GM12878 (cell line): Measurements from ENCODE around the gene MXRA8. TPM values are rescaled to one million over a fixed set of nuclear protein-coding genes. Genes with fewer than 3 reads are reported as not detected.
A peak's percentile ranks its signal among the peaks of the same experiment; 100 is the strongest.

Experiments used
- ATAC-seq: fragments of 200-7000 bp; cut with Tn5 transposase; 3 replicates; pipeline ENCODE4 v1.9.1; 2020; ENCODE audit warnings: mild to moderate bottlenecking, moderate library complexity
- BruUV-seq: library from RNA; stranded (reverse); fragments of 400-500 nt; replicated peaks from 2 replicates; lab custom pipeline; 2021; lab: Mats Ljungman, UMichigan
- CTCF ChIA-PET: fragments of 300-600 bp; sonication (Branson Sonifier 250); formaldehyde crosslinking; extraction: SDS; loops from one replicate; lab custom pipeline; 2021; ENCODE audit warnings: inconsistent platforms; lab: Yijun Ruan, JAX
- POLR2A ChIA-PET: fragments of 350-600 bp; formaldehyde crosslinking; extraction: SDS; loops from one replicate; lab custom pipeline; 2021; ENCODE audit warnings: inconsistent platforms; lab: Charles Lee
- RAD21 ChIA-PET: fragments of 300-600 bp; sonication (Branson Sonifier 250); formaldehyde crosslinking; loops from one replicate; lab custom pipeline; 2023; ENCODE audit warnings: antibody characterized with exemption; ENCODE audit not compliant: unreplicated experiment; lab: Charles Lee
- SMC1A ChIA-PET: fragments of 300-600 bp; sonication (Branson Sonifier 250); formaldehyde crosslinking; loops from one replicate; lab custom pipeline; 2023; ENCODE audit not compliant: unreplicated experiment, uncharacterized antibody; lab: Charles Lee
- DNase-seq: peaks from one replicate; pipeline ENCODE4 v3.0.0-alpha.2; 2011; ENCODE audit warnings: low read depth, low spot score
- FAIRE-seq: peaks from 3 replicates; lab custom pipeline; 2011; peaks lifted over from hg19 to GRCh38; lab: Jason Lieb, UNC
- H2AFZ ChIP-seq: 2 replicates; pipeline ENCODE4 v1.6.0; 2011; ENCODE audit warnings: low read depth, low read length, control low read depth; ENCODE audit not compliant: control insufficient read depth
- H3K27ac ChIP-seq: 2 replicates; pipeline ENCODE4 v1.5.1; 2011; ENCODE audit warnings: control low read depth; ENCODE audit not compliant: control insufficient read depth, insufficient read depth
- H3K27me3 ChIP-seq, 2 experiments: replicated peaks in 1 of 2; 2 replicates each; pipeline versions ENCODE4 v1.6.0 to v1.6.1; 2011; ENCODE audit warnings: low read length in 1 of 2; ENCODE audit not compliant: control insufficient read depth in 2 of 2, insufficient read depth in 2 of 2
- H3K36me3 ChIP-seq, 2 experiments: 2 replicates each; pipeline ENCODE4 v1.5.1; 2011; ENCODE audit warnings: low read length in 1 of 2; ENCODE audit not compliant: control insufficient read depth in 2 of 2, insufficient read depth in 2 of 2
- H3K4me1 ChIP-seq: 2 replicates; pipeline ENCODE4 v1.6.1; 2011; ENCODE audit warnings: mild to moderate bottlenecking, low read length, moderate library complexity, mixed read lengths; ENCODE audit not compliant: control insufficient read depth, insufficient read depth
- H3K4me2 ChIP-seq: 2 replicates; pipeline ENCODE4 v1.6.0; 2011; ENCODE audit warnings: control low read depth; ENCODE audit not compliant: control insufficient read depth, insufficient read depth
- H3K4me3 ChIP-seq: fragments of 200-600 bp; sonication (generic); 2 replicates; pipeline ENCODE4 v1.5.1; 2016
- H3K79me2 ChIP-seq: 2 replicates; pipeline ENCODE4 v1.6.0; 2011; ENCODE audit warnings: low read length; ENCODE audit not compliant: control insufficient read depth, insufficient read depth
- H3K9ac ChIP-seq: 2 replicates; pipeline ENCODE4 v1.8.0; 2011; ENCODE audit warnings: low read length, control low read depth, mixed read lengths; ENCODE audit not compliant: control insufficient read depth, insufficient read depth
- H3K9me3 ChIP-seq: replicated peaks from 3 replicates; pipeline ENCODE4 v1.5.1; 2011; ENCODE audit warnings: mild to moderate bottlenecking, low read length; ENCODE audit not compliant: control insufficient read depth, insufficient read depth
- H4K20me1 ChIP-seq: 2 replicates; pipeline ENCODE4 v1.6.0; 2011; ENCODE audit not compliant: control insufficient read depth, insufficient read depth
- CHD1 ChIP-seq: IDR thresholded peaks from 2 replicates; pipeline ENCODE4 v1.6.1; 2012; ENCODE audit warnings: low read depth, low read length, improper control_type of control experiment
- CREM ChIP-seq: IDR thresholded peaks from 2 replicates; pipeline ENCODE4 v1.6.1; 2014; ENCODE audit warnings: antibody characterized with exemption, low read depth
- CUX1 ChIP-seq: IDR thresholded peaks from 2 replicates; pipeline ENCODE4 v1.6.1; 2012; ENCODE audit warnings: improper control_type of control experiment, low read depth, low read length; ENCODE audit not compliant: insufficient replicate concordance
- EED ChIP-seq: sonication (generic); IDR thresholded peaks from 2 replicates; pipeline ENCODE4 v1.6.1; 2016; ENCODE audit warnings: antibody characterized with exemption, low read depth
- FOS ChIP-seq: IDR thresholded peaks from 3 replicates; pipeline ENCODE4 v1.6.1; 2011; ENCODE audit warnings: borderline replicate concordance; ENCODE audit not compliant: insufficient read length; ENCODE audit errors: extremely low read depth
- HDGF ChIP-seq: fragments of 450-650 bp; IDR thresholded peaks from 2 replicates; pipeline ENCODE4 v1.6.1; 2016; ENCODE audit warnings: antibody characterized with exemption
- JUND ChIP-seq: IDR thresholded peaks from 2 replicates; pipeline ENCODE4 v1.6.1; 2012; ENCODE audit warnings: low read depth, mild to moderate bottlenecking, low read length, improper control_type of control experiment, moderate library complexity
- MEF2B ChIP-seq: fragments of 450-650 bp; IDR thresholded peaks from 2 replicates; pipeline ENCODE4 v1.6.1; 2018; ENCODE audit warnings: mild to moderate bottlenecking, moderate library complexity; ENCODE audit not compliant: partially characterized antibody, poor library complexity, severe bottlenecking
- NFYB ChIP-seq: IDR thresholded peaks from 2 replicates; pipeline ENCODE4 v1.6.1; 2011; ENCODE audit warnings: low read depth, mild to moderate bottlenecking, low read length, improper control_type of control experiment, moderate library complexity; ENCODE audit not compliant: insufficient read depth
- PAX5 ChIP-seq: IDR thresholded peaks from 2 replicates; pipeline ENCODE4 v1.6.1; 2011; ENCODE audit warnings: low read depth, low read length, borderline replicate concordance
- ZBED1 ChIP-seq: IDR thresholded peaks from 2 replicates; pipeline ENCODE4 v1.6.1; 2016; ENCODE audit warnings: borderline replicate concordance
- ZNF207 ChIP-seq: fragments of 450-650 bp; IDR thresholded peaks from 2 replicates; pipeline ENCODE4 v1.6.1; 2014; ENCODE audit warnings: antibody characterized with exemption, mild to moderate bottlenecking, borderline replicate concordance
- WGBS: methylation state at CpG from one replicate; pipeline ENCODE4 v1.1.6; 2016; ENCODE audit warnings: low lambda C conversion rate; ENCODE audit not compliant: insufficient replicate concordance, insufficient coverage; ENCODE audit errors: missing lambda C conversion rate; 5-methylcytosine and 5-hydroxymethylcytosine counted together
- in situ Hi-C: fragments of 300-500 bp; cut with MboI; formaldehyde crosslinking; loops from 9 replicates; pipeline ENCODE4 v1.14.3; 2018; ENCODE audit warnings: mixed read lengths
- intact Hi-C: fragments of 100-400 bp; cut with micrococcal nuclease; formaldehyde crosslinking; loops from one replicate; pipeline ENCODE4 v1.14.2; 2022; ENCODE audit not compliant: unreplicated experiment
- polyA plus RNA-seq, 11 experiments: library from polyadenylated mRNA; depleted of rRNA in 4 of 11; unstranded in 6 of 11; stranded (reverse) in 5 of 11; fragments of >200 nt; fragmentation: Nextera tagmentation in 4 of 11; fragmentation: Illumina TruSeq in 1 of 11; extraction: Ambion mirVana in 4 of 11; extraction: Trizol in 1 of 11; gene quantifications; 1 replicate in 1 of 11; 2 replicates in 10 of 11; pipeline versions ENCODE4 v1.2.1 to v1.2.3, GENCODE V29; 2011 to 2016; ENCODE audit warnings: inconsistent platforms in 2 of 11, missing spikeins in 2 of 11, low read depth in 1 of 11
- total RNA-seq, 4 experiments: library from RNA; depleted of rRNA in 3 of 4; stranded (reverse); fragments of >200 nt in 3 of 4; fragmentation: Illumina TruSeq in 1 of 4; extraction: Trizol in 1 of 4; gene quantifications; 2 replicates each; pipeline versions ENCODE4 v1.2.1 to v1.2.3, GENCODE V29; 2013 to 2021
- TF ChIP-seq, protein P1 (sequence below): fragments of 450-650 bp; IDR thresholded peaks from 2 replicates; pipeline ENCODE4 v1.6.1; 2016; ENCODE audit warnings: mild to moderate bottlenecking

The MXRA8 gene
- total and polyA plus RNA-seq, 10 of the 15 experiments (the other 5 are each of a cell fraction or from before 2014, with no cell fraction given), result 0.11 to 0.54 (median 0.21) TPM; not detected in 6

DNA sequence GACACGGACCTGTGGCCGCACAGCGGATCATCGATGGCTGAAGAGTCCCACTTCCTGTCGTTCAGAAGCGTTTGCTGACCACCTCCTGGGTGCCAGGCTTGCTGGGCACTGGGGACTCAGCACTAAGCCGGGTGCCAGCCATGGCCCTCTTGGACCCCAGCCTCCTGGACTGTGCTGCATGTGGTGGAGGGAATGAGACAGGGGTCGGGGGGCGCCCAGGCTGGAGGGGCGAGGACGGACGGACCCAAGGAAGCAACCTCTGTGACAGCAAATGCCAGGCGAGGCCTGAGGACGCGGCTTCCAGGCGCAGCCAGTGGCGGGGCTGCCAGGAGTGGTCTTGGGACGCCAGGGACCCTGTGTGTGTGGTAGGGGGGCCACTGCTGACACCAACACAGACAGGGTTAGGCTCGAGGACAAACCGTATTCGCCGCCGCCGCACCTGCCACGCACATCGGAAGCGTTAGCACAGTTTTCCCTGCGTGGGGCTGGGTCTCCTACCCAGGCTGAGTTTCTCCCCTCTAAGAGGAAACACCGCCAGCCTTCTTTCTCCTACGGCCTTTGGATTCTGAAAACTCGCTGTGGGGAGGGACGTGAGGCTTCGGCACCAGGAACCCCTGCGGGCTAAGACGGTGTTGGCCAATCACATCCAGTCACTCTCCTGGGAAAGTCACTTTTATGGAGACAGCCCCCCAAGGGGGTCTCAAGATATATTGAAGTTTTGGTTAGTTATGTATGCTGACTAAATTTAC, 3.1 kb upstream of the MXRA8 start (continued):
- no peak for TF ChIP-seq MEF2B
- TF ChIP-seq CREM, result no peak
- TF ChIP-seq CHD1, result no peak
- TF ChIP-seq FOS, result no peak
- TF ChIP-seq JUND, result no peak
- TF ChIP-seq EED, result no peak
- no peak for TF ChIP-seq ZBED1
- no peak for TF ChIP-seq ZNF207
- no peak for TF ChIP-seq HDGF
- TF ChIP-seq, protein P1, sequence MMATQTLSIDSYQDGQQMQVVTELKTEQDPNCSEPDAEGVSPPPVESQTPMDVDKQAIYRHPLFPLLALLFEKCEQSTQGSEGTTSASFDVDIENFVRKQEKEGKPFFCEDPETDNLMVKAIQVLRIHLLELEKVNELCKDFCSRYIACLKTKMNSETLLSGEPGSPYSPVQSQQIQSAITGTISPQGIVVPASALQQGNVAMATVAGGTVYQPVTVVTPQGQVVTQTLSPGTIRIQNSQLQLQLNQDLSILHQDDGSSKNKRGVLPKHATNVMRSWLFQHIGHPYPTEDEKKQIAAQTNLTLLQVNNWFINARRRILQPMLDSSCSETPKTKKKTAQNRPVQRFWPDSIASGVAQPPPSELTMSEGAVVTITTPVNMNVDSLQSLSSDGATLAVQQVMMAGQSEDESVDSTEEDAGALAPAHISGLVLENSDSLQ, result no peak
- TF ChIP-seq NFYB, result no peak

- DNase-seq (no peak), FAIRE-seq (no peak), ATAC-seq (no peak)
- ChIA-PET SMC1A (no interaction called here), CTCF (no interaction called here), RAD21 (no interaction called here), POLR2A (no interaction called here)
- Histone ChIP-seq H3K79me2 (no peaks in the 10 kb centered on the region), H2AFZ (no peak overlapping the region), H3K4me3 (no peak overlapping the region), H3K4me2 (no peak overlapping the region), H3K4me1 (peaks cover 5% of the 10 kb centered on the region), H4K20me1 (no peaks in the 10 kb centered on the region), H3K36me3 (no peaks in the 10 kb centered on the region), H3K27ac (no peak overlapping the region), H3K9me3 (no peaks in the 10 kb centered on the region), H3K9ac (no peak overlapping the region), H3K27me3 (no peaks in the 10 kb centered on the region)
- no TSS peak for BruUV-seq
- in situ Hi-C loops (no loop called here), intact Hi-C loops (no loop called here)
- TF ChIP-seq PAX5 (peak; percentile 20; the same call in 1 of the 2 replicates), CUX1 (no peak)
- 77% methylated on average over 20 of the region's 20 CpGs for WGBS
Measured at GRCh38 chr1:1360506-1361169, 2.3 kb upstream of the MXRA8 start.
